GM19023 (cell line): ENCODE measurements around the gene SRGAP3.
"Not testable (repeated sequence)": the region's sequence is repeated elsewhere in the genome, so short reads cannot be mapped to it uniquely, and the experiment has no call there.

ENCODE experiments used
- ATAC-seq: cut with Tn5 transposase; IDR thresholded peaks from one replicate; pipeline ENCODE4 v1.9.1; 2021; ENCODE audit warnings: mild to moderate bottlenecking, moderate library complexity; ENCODE audit not compliant: unreplicated experiment

The SRGAP3 gene

DNA sequence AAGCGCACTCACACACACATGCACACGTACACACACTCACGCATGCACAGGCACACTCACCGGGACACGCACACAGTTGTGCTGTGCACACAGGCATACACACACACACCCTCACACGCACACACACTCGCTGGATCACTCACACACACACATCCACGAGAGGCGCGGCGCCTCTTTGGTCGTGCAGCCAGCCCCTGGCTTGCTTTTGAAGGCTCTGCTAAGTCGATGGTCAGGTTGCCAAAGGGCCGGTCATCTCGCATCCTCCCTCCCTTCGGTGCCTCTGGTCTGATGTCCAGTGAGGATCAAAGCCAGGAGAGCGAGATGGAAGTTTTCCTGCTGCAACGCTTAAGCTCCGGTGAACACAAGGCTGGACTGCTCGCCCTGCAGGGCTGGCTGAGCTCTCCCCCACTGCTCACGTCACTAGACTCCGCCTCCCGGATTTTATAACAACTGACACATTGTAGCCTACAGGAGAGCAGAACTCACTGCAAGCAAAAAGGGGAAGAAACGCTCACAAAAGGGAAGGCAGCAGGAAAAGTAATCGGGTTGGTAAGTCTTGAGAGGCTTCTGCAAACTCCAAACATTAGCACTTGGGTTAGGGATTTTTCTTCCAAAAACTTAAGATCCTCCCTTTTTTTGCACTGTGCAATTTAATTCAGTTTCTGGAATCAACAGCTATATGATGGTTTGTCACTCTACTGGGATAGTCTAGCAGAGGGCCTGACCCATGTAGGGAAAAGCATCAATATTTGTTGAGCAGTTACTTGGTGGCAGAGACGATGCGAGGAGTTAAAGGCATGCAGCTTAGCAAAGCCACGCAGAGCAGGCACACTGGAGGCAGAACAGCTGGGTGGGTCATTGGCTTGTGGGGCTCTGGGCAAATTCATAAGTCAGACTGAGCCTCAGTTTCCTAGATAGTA, at the start of gene SRGAP3:
Gene SRGAP3 (minus strand): TSS at position 374 of the 920 bp plus-strand sequence. CDS start 695 bp downstream, outside the sequence.
- ATAC-seq = peak; percentile 100

DNA sequence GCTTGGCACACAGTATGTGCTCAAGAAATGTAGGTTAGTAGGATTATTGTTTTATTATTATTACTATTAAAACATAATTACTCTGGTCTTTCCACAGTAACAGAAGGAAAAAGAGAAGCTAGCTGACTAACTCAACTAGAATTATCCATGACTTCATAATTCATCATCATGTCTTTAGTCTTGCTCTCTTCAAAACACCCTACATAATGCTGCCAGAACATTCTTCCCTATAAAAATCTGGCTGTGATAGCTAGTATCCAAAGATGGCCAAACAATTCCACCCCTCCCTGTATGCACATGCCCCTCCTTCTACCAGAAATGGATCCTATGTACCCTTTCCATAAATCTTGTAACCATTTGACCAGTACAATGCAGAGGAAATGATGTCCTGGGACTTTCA, 48.8 kb upstream of the SRGAP3 start:
- no peak for ATAC-seq

DNA sequence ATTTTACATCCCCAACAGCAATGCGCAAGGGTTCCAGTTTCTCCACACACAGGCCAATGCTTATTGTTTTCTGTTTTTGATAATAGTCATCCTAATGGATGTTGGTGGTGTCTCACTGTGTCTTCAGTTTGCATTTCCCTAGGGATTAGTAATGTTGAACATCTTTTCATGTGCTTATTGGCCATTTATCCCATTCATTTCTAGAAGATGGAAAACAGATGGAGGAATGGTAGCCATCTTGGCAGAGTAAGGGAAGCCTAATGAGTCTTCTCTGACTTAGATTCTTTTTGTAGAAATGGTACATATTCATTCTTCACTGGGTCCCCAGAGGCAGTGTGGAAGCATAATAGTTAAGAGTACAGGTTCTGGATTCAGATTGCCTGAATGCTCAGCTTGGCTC, 46.8 kb upstream of the SRGAP3 start:
- no peak for ATAC-seq

DNA sequence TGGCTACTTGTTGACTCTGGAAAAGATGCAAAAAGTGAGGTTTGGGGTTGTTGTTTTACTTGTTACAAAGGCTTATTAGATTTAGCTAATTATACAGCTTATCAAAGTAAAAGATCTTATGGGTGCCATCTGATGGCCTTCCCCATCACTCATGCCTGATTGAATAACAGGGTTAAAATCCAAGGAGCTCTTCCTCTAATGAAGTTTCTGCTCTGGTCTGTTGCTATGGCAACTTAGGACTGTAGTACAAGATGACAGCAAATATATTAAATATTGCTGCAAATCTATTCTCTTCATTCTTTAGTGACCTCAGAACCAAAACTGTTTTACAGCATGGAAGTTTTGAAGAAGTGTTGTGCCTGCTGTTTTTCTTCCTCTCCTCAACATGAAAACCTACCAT, 45.6 kb upstream of the SRGAP3 start:
- no peak for ATAC-seq

DNA sequence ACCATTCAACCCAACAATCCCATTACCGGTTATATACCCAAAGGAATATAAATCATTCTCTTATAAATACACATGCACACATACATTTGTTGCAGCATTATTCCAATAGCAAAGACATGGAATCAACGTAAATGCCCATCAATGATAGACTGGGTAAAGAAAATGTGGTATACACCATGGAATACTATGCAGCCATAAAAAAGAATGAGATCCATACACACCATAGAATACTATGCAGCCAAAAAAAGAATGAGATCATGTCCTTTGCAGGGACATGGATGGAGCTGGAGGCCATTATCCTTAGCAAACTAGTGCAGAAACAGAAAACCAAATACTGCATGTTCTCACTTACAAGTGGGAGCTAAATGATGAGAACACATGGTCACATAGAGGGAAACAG, 44.5 kb upstream of the SRGAP3 start:
- not testable (repeated sequence) for ATAC-seq

DNA sequence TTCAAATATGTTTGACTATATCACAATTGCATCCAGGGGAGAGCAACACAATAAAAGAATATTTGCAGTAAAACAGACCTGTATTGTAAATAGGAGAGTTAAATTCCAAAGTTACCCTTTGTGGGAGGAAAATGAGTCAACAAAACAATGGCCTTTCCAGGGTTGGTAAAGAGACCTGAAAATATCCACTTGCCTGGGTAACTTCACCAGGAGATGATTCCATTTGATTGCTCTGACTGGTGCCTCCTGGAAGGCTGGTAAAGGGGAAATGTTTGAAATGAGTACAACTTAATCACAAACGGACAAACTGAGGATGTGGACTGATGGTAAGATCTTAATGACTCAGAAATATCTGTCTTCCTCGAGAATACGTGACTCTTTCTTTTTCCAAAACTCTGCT, 43.6 kb upstream of the SRGAP3 start:
- no peak for ATAC-seq

DNA sequence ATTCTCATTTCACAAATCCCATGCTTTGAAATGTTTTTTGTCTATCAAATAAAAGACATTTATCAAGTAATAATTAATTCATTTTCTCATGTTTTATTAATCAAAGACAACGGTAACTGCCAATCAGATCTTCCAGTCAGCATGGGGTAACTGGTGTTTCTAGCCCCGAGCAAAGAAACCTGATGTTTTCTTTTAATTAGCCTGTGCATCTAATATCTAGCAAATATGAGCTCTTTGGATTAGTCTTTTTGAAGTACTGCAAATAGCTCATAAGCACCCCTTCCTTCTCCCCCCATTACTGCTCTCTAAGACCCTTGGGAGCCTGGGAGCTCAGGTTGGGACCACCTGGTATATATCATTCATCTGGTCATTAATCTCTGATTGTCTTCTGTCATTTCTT, 43.1 kb upstream of the SRGAP3 start:
- ATAC-seq = no peak

DNA sequence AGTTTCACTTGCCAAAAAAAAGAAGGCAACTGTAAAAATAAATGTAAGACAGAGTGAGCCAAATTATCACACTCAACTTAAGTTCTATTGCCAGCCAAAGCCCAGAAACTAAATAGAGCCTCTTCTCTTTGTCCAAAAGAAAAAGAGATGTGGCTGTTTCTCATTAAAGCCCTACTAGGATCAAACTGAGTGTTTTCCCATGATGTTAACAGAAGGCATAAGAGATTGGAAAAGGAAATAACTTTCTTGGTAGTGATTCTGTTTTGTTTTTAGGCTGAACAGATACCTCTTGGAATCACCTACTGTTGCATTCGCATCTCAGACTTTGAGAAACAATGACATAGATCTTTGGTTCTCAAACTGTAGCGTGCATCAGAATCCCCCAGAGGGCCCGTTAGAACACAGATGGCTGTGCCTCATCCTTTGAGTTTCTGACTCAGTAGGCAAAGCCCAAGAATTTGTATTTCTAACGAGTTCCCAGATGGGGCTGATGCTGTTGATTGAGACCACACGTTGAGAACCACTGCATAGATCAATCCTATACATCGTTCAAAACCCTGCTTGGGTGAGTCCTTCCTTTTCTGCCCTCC, 42.5 kb upstream of the SRGAP3 start:
- ATAC-seq = no peak

DNA sequence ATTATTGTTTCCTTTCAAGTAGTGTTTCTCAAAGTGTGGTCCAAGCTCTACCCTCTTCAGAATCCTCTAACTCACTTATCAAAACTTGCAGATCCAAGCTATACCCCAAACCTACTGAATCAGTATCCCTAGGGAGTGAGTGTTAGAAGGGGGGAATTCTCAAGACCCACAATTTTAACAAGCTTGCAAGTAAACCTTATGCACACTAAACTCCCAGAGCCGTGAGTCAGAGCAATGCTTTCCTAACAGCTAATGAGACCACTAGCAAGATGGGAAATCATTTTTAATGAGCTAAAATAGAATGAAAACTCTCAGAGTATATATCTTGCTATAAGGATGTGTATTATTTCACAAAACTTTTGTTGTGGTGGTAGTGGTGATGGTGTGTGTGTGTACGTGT, 41.1 kb upstream of the SRGAP3 start:
- ATAC-seq = no peak

DNA sequence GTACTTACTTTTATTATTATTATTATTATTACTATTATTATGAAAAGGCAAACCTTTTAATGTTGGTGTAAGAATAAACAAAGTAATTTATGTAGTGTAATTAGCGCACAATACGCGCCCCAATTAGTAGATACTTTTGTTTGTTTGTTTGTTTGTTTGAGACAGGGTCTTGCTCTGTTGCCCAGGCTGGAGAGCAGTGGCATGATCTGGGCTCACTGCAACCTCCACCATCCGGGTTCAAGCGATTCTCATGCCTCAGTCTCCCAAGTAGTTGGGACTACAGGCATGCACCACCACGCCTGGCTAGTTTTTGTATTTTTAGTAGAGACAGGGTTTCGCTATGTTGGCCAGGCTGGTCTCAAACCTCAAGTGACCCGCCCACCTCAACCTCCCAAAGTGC, 32.1 kb upstream of the SRGAP3 start:
- ATAC-seq = not testable (repeated sequence)

DNA sequence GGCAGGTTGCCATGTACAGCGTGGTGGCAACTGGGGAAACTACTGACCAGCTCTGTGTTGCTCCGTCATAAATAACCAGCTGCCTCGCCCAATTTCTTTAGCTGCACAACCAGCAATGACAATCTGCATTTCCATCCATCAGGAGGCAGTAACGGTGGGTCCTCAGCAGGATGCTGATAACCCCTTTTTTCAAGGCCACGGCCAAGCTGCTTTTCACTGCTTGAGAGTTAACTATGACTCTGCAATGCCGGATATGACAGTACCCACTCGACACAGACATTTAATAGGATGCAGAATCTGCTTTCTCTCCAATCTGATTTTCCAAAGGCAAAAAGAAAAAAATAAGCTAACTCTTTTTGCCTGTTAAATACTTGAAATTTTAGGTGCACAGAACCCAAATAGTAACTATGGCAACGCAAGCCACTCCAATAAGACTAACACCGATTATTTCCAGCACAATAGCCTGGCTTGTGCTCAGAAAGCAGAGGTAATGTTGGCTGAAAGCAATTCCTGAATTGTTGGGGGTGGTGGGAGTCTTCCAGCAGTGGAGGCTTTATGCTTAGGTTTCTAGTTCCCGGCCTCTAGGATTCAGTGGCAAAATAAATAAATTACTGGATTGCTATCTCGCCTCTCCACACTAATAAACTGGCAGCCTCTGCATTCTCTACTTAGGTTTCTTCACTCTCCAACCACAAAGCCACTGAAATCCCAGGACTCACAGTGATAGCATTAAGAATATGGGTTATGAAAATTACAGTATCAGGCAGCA, 31.2 kb upstream of the SRGAP3 start:
- no peak for ATAC-seq

DNA sequence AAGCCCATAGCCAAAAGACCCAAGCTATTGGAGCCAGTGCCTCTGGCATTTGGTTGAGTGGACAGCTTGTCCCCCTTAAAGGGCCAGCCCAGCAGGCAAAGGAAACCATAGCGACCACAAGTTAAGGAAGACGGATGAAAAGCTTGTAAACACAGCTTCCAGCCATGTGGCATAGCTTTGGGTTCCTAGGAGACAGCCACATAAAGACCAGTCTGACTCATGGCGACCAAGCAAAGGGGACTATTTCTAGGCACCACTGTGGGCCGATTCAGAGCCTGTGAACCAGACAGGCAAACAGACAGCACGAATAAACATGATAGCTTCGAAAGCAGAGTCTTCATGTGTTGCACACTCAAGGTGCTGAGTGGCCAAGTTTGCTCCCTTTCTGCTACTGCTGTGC, 30.5 kb upstream of the SRGAP3 start:
- ATAC-seq = no peak

DNA sequence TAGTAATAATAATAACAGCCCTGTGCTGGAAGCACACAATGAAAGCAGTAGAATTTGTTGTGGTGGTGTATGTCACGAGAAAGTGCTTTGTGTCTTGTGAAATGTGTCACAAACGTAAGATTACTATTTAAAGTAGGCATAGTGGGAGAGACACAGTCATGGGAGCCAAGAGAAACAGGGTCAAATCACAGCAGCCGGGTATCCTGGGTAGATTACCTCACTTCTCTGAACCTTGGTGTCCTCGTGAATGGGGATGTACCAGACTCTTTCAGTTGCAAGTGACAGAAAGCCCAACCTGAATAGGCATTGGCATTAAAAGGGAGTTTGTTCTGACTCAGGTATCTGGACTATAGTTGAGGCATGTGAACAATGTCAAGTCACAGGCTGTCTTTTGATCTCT, 29.1 kb upstream of the SRGAP3 start:
- ATAC-seq = no peak

DNA sequence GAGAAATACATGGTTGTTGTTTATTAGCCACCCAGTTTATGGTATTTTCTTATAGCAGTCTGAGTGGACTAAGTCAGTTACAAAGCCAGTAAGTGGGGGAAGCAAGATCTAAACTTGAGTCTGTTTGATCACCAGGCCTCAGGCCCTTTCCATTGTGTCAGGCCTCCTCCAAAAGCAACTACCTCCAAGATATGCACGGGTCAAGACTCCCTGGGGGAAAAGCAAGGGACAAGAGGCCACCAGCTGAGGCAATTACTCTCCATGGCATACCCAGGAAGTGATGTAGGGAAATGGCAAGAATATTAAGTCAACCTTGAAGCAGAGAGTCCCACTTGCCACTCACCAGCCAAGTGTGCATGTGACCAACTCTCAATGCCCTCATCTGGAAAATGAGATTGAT, 28.6 kb upstream of the SRGAP3 start:
- no peak for ATAC-seq

DNA sequence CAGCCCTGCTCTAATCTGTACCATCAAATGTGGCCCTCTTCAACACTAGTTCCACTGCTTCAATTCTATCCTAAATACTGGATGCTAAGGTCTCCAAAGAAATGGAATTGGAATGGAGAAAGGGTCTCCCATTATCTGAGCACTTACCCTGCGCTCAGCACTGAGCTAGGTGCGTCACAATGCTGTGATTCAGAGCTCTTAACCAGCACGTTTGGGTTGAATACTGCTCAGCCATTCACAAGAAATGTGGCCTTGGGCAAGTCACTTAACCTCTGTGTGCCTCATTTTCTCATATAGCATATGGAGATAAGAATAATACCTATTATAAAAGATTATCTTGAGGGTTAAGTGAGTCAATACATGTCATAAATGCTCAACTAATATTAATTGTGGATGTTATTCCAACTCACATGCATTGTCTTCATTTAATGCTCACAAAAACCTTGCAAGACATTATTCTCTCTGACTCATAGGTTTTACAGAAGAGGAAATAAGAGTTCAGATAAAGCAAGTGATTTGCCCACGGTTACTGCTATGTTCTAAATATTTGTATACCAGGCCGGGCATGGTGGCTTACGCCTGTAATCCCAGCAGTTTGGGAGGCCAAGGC, 27.4 kb upstream of the SRGAP3 start:
- no peak for ATAC-seq

DNA sequence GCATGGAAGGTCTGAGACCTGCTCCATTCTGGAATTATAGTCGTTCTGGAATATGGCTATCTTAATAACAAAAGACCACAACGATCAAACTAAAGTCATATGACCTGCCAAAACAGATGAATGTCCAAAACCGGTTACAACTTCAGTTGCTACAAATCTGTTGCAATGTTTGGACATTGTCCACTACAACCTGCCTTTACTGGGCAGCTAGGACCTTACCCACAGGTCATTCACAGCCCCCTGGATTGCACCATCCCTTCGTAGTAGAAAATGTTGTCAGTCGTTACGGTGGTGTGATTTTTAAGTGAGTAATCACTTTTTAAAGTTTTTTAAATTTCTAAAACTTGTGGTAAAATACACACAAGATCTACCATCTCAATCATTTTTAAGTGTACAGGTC, 22.5 kb upstream of the SRGAP3 start:
- no peak for ATAC-seq

DNA sequence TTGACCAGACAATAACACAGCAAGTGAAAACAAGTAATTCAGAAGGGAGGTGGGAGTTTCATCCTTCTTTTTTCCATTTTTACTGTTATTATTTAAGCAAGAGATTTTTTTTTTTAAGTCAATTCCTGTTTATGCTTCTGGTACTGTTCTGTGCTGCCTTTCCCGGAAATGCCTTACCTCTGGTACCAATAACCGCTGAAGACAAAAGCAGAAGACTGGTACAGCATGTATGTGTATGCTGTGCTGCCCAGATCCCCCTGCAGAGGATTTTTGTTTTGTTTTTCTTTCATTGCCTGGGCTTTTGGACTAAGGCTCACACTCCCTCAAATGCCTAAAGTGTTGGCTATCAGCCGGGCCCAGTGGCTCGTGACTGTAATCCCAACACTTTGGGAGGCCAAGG, 21.3 kb upstream of the SRGAP3 start:
- no peak for ATAC-seq

DNA sequence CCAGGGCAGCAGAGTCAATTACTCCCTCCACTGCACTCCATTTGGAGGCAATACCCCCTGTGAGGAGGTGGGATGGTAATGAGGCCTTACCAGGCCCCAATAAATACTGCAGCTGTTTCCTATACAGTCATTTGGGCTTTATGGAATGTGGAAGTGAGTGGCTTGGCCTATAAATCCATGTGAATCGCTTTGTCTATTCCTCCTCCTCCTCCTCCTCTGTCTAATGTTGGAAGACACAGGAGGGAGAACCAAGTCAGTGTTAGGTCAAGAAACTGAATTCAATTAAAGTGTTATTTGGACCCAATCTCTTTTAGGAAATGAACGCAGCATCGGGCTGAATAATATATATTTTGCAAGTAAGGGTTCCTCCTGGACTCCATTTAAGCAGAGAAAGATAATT, 17.3 kb upstream of the SRGAP3 start:
- ATAC-seq = no peak

DNA sequence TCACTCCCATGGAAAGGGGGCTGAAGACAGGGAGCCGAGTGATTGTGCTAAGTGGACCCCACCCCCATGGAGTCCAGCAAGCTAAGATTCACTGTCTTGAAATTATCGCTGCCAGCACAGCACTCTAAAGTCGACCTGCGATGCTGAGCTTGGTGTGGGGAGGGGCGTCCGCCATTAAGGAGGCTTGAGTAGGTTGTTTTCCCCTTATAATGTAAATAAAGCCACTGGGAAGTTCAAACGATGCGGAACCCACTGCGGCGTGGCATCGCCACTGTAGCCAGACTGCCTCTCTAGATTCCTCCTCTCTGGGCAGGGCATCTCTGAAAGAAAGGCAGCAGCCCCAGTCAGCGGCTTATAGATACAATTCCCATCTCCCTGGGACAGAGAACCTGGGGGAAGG, 10.9 kb upstream of the SRGAP3 start:
- ATAC-seq = no peak

DNA sequence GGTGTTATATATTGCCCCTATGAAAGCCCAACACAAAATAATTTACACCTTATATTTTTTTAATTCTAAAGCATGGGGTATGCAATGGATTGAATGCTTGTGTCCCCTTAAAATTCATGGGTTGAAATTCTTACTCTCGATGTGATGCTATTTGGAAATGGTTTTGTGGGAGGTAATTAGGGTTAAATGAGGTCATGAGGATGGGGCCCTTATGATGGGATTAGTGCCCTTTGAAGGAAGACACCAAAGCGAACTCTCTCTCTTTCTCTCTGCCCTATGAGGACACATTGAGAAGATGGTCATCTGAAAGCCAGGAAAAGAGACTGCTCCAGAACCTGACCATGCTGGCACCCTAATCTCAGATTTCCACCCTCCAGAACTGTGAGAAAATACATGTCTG, 7.6 kb upstream of the SRGAP3 start:
- ATAC-seq = no peak

DNA sequence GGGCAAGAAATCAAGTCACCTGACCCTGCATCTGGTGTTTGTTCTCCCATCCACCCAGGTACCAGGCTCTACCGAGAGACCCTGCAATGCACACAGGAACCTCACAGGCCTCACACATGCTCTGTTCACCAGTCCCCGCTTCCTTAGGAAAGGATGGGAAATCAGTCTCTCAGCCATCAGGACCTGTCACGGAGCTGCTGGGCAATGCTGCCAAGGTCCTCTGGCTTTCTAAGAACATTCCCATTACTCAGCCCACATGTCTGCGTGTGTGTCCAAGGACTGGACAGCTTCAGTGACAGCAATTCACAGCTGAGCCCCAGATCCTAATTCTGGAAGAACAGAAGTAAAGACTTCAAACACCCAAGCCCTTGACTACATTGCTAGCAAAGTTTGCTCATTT, 6.5 kb upstream of the SRGAP3 start:
- ATAC-seq = no peak
